ENCODE data around the gene POC1A.

Gene POC1A

DNA sequence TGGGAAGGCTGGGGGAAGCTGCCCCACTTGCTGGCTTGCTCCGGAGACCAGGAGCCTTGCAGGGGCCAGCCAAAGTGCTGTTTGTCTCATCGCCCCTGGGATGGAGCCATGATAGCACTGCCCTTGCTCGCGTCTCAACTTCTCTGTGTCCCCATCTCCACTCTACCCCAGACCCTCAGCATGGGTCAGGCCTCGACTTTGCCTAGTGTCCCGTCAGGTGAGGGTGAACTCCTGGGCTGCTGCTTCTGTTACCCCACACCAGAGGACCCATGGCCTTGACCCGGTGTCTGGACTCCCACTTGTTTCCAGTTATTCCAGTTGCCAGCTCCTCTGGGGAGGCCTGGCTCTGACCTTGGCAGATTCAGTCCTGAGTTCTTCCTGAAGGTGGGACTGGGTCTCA is 61.3 kb downstream of the POC1A start:
- in situ Hi-C loops (cut with MboI; ENCODE audit: low sequenced_read_pairs, unreplicated experiment): no loop called here
- no peak for DNase-seq (ENCODE audit: low spot score)
- TF ChIP-seq, protein P1, sequence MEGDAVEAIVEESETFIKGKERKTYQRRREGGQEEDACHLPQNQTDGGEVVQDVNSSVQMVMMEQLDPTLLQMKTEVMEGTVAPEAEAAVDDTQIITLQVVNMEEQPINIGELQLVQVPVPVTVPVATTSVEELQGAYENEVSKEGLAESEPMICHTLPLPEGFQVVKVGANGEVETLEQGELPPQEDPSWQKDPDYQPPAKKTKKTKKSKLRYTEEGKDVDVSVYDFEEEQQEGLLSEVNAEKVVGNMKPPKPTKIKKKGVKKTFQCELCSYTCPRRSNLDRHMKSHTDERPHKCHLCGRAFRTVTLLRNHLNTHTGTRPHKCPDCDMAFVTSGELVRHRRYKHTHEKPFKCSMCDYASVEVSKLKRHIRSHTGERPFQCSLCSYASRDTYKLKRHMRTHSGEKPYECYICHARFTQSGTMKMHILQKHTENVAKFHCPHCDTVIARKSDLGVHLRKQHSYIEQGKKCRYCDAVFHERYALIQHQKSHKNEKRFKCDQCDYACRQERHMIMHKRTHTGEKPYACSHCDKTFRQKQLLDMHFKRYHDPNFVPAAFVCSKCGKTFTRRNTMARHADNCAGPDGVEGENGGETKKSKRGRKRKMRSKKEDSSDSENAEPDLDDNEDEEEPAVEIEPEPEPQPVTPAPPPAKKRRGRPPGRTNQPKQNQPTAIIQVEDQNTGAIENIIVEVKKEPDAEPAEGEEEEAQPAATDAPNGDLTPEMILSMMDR (IDR thresholded peaks at IDR 0.05; ENCODE audit: borderline replicate concordance, control extremely low read depth, extremely low read depth, insufficient read depth, missing control alignments): no peak

DNA sequence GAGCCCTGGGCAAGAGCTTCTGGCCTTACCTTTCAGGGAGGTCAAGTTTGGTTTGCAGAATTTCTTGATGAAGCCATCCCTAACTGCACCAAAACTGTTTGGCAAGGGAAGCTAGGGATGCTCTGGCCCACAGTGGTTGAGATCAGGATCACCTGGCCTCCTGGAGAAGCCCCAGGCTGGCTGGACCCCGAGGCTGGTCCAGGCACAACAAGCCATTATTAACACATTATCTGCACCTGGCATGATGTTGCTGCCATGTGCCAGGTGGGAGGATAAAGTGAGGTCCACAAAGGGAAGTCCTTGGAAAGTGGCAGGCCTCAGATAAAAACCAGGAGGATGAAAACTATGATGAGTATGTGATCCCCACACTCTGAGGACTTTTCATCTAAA is 62.0 kb downstream of the POC1A start:
- in situ Hi-C loops (cut with MboI; ENCODE audit: low sequenced_read_pairs, unreplicated experiment): no loop called here
- DNase-seq (ENCODE audit: low spot score): no peak
- TF ChIP-seq, protein P1 (IDR thresholded peaks at IDR 0.05; ENCODE audit: borderline replicate concordance, control extremely low read depth, extremely low read depth, insufficient read depth, missing control alignments): no peak

DNA sequence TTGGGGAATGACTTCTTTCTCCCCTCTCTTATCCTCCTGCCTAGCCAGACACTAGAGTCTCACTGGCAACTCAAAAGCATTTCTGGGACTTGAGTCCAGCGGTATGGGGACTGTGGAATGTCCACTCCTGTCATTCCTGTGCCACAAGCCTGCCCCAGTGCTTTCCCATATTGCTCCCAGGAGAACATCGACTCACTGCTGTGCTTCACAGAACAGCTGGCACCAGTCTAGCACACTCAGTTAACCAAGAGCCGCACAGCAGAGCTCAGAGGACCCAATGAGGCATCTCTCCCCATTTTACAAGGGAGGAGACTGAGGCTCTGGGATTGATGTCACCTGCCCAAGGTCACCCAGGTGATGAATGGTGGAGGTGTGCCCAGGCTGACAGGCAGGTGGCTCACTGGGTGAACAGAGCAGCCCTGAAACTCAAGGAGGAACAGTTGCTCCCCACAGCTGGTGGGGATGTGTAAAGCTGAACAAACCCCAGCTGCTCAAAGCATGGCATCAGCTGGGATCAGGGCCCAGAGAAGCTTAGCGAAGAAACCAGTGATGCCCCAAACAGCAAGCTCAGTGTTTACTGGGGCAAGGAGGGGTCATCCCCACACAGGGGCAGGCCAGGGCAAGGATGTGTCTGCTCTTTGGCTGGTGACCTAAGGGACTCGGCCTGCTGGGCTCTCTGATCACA is 62.5 kb downstream of the POC1A start:
- no peak for DNase-seq (ENCODE audit: low spot score)
- TF ChIP-seq, protein P1 (IDR thresholded peaks at IDR 0.05; ENCODE audit: borderline replicate concordance, control extremely low read depth, extremely low read depth, insufficient read depth, missing control alignments): no peak
- in situ Hi-C loops (cut with MboI; ENCODE audit: low sequenced_read_pairs, unreplicated experiment): no loop called here

DNA sequence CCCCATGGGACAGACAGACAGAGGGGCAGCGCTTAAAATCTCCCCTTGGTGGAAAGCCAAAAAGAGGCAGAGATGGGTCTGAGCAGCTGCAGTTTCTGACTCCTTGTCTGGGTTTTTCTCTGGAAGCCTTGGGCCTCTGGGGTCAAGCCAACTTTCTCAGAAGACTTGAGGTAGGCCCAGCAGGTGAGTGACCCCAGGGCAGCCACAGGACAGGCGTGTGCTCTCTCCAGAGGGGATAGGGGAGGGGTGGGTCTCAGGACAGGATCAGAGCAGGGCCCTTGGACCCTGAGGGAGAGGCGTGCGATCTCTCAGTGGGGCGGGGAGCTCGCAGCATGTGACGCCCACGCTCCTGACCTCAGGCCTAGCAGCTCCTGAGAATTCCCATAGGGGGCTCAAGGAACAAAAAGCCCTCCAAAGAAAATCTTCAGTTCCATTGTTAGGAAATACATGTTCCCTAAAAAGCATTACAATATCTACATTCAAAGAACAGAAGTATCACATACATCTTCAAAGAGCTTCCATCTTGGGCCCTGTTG is 63.2 kb downstream of the POC1A start:
- DNase-seq (ENCODE audit: low spot score): no peak
- TF ChIP-seq, protein P1 (IDR thresholded peaks at IDR 0.05; ENCODE audit: borderline replicate concordance, control extremely low read depth, extremely low read depth, insufficient read depth, missing control alignments): no peak
- in situ Hi-C loops (cut with MboI; ENCODE audit: low sequenced_read_pairs, unreplicated experiment): no loop called here

DNA sequence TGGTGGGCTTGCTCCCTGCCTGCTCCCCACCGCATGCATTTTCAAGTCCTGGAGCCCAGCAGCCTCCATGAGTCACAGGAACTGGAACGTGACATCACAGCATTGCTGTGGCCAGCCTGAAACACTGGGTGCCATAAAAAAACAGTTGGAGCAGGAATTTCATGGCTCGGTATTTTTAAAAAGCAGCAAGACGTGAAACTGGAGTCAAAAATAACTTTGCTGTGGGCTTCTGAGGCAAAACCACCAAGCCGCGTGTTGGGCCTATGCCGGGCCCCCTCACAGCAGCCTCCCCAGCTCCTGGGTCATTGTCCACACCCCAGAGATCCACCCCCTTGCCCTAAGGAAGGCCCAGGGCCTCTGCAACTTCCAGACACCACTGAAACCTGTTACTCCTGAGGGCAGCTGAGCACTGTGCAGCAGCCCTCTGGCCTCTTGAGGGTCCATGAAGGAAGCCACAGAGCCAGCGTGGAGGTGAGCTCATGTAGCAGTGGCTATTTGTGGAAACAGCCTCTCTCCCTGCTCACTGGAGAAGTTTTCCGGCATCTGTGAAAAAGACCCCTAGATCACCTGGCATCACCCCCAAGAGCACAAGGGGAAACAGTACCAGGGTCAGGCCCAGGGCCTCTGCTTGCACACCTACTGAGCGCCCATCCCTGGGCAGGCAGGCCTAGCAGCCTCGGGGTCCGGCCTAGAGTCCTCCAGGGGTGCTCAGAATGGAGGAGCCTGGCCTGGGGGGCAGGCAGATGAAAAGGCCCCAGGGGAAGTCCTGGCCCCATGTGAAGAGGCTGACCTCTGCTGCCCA is 63.9 kb downstream of the POC1A start:
- in situ Hi-C loops (cut with MboI; ENCODE audit: low sequenced_read_pairs, unreplicated experiment): no loop called here
- DNase-seq (ENCODE audit: low spot score): no peak

DNA sequence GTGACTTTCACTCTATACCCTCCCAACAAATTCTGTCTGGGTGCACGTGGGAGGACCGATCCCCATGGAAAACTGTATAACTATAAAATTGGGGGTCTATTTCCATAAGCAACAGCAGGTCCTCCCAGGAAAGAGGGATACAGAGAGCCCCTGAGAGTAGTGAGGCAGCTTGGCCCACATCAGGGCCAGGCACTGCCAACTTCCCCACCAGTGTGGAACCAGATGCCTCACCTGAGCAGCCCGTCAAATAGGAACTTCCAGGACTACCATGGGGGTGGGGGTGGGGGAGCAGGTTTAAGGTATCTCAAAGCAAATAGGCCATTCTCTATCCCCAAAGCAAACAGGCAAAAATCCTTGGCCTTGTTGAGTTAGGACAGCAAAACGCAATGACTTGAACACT is 64.5 kb downstream of the POC1A start:
- TF ChIP-seq, protein P1 (IDR thresholded peaks at IDR 0.05; ENCODE audit: borderline replicate concordance, control extremely low read depth, extremely low read depth, insufficient read depth, missing control alignments): no peak
- no peak for DNase-seq (ENCODE audit: low spot score)
- in situ Hi-C loops (cut with MboI; ENCODE audit: low sequenced_read_pairs, unreplicated experiment): no loop called here

More for the DNA sequence above, 63.9 kb downstream of the POC1A start:
- TF ChIP-seq, protein P1 (IDR thresholded peaks at IDR 0.05; ENCODE audit: borderline replicate concordance, control extremely low read depth, extremely low read depth, insufficient read depth, missing control alignments): no peak
